DND-41 (cell line): ENCODE results near the gene SLC25A26.
"Not testable (repeated sequence)": the region's sequence is repeated elsewhere in the genome, so short reads cannot be mapped to it uniquely, and the experiment has no call there.

Experiments
- ATAC-seq: fragments of 200-7000 bp; cut with Tn5 transposase; 3 replicates; pipeline ENCODE4 v1.9.1; 2021; ENCODE audit warnings: low read depth; ENCODE audit not compliant: insufficient read depth
- DNase-seq: peaks from one replicate; pipeline ENCODE4 v3.0.0-alpha.2; 2020
- H2AFZ ChIP-seq: 2 replicates; pipeline ENCODE4 v1.6.0; 2012; ENCODE audit warnings: low read depth, low read length
- H3K27ac ChIP-seq: 2 replicates; pipeline ENCODE4 v1.5.1; 2012; ENCODE audit warnings: low read length, inconsistent platforms
- H3K27me3 ChIP-seq: fragments of 200-600 bp; sonication (generic); 2 replicates; pipeline ENCODE4 v1.6.0; 2012; ENCODE audit warnings: low read length, mild to moderate bottlenecking, inconsistent platforms; ENCODE audit not compliant: insufficient read depth, poor library complexity
- H3K36me3 ChIP-seq: 2 replicates; pipeline ENCODE4 v1.5.1; 2012; ENCODE audit warnings: low read length, inconsistent platforms; ENCODE audit not compliant: insufficient read depth
- H3K4me1 ChIP-seq: 2 replicates; pipeline ENCODE4 v1.5.1; 2012; ENCODE audit warnings: mild to moderate bottlenecking, low read length; ENCODE audit not compliant: insufficient read depth
- H3K4me2 ChIP-seq: 2 replicates; pipeline ENCODE4 v1.6.0; 2012; ENCODE audit warnings: mild to moderate bottlenecking, moderate library complexity, low read length, inconsistent platforms; ENCODE audit not compliant: insufficient read depth
- H3K4me3 ChIP-seq, 2 experiments: fragments of 200-600 bp in 1 of 2; shearing (Covaris generic) in 1 of 2; 2 replicates each; pipeline ENCODE4 v1.5.1; 2012 to 2016; ENCODE audit warnings: inconsistent platforms in 2 of 2, low read length in 2 of 2, mild to moderate bottlenecking in 2 of 2, low read depth in 1 of 2, moderate library complexity in 1 of 2
- H3K79me2 ChIP-seq: 2 replicates; pipeline ENCODE4 v1.6.0; 2012; ENCODE audit warnings: low read length, inconsistent platforms; ENCODE audit not compliant: insufficient read depth
- H3K9ac ChIP-seq: 2 replicates; pipeline ENCODE4 v1.6.0; 2012; ENCODE audit warnings: low read depth, mild to moderate bottlenecking, inconsistent platforms, low read length, moderate library complexity
- H3K9me3 ChIP-seq: 2 replicates; pipeline ENCODE4 v1.5.1; 2012; ENCODE audit warnings: low read length, moderate library complexity, mild to moderate bottlenecking, inconsistent platforms; ENCODE audit not compliant: insufficient read depth, severe bottlenecking
- H4K20me1 ChIP-seq: 2 replicates; pipeline ENCODE4 v1.6.0; 2012; ENCODE audit warnings: low read length; ENCODE audit not compliant: insufficient read depth
- EZH2 ChIP-seq: IDR thresholded peaks from 3 replicates; pipeline ENCODE4 v1.6.1; 2012; ENCODE audit warnings: borderline replicate concordance, low read depth, mild to moderate bottlenecking, moderate library complexity, low read length, inconsistent platforms; ENCODE audit not compliant: severe bottlenecking
- TF ChIP-seq, protein P1 (sequence below): IDR thresholded peaks from 2 replicates; pipeline ENCODE4 v1.5.1; 2012; ENCODE audit warnings: borderline replicate concordance, low read length, moderate library complexity, mild to moderate bottlenecking; ENCODE audit not compliant: poor library complexity, severe bottlenecking; ENCODE audit errors: extremely low read depth

SLC25A26 gene

DNA sequence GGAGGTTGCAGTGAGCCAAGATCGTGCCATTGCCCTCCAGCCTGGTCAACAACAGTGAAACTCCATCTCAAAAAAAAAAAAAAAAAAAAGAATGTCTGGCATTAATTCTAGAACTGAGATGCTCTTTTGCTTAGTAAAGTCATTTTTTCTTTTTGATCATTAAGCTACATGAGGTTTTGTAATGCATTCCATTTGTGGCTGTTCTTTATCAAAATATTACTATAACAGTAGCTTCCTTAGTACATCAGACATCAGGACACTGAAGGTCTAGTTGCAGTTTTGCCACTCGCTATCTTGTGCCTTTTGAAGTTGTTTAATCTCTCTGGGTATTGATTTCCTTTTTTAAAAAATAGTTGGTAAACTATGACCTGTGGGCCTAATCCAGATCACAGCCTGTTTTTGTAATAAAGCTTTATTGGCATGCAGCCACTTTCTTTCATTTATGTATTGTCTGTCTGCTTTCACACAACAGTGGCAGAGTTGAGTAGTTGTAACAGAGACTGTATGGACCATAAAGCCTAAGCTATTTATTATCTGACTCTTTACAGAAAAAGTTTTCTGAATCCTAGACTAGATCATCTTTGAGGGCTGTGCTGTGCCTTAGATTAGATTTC, 76.6 kb downstream of the SLC25A26 start:
- Histone ChIP-seq H3K9ac (no peak overlapping the region), H3K27me3 (no peaks in the 10 kb centered on the region), H3K36me3 (no peaks in the 10 kb centered on the region), H2AFZ (no peak overlapping the region), H3K4me2 (no peak overlapping the region), H3K79me2 (no peaks in the 10 kb centered on the region), H3K4me3 (no peak overlapping the region), H3K27ac (no peak overlapping the region), H3K9me3 (no peaks in the 10 kb centered on the region), H3K4me1 (peaks cover 9% of the 10 kb centered on the region), H4K20me1 (no peaks in the 10 kb centered on the region)
- TF ChIP-seq EZH2 = no peak
- TF ChIP-seq, protein P1, sequence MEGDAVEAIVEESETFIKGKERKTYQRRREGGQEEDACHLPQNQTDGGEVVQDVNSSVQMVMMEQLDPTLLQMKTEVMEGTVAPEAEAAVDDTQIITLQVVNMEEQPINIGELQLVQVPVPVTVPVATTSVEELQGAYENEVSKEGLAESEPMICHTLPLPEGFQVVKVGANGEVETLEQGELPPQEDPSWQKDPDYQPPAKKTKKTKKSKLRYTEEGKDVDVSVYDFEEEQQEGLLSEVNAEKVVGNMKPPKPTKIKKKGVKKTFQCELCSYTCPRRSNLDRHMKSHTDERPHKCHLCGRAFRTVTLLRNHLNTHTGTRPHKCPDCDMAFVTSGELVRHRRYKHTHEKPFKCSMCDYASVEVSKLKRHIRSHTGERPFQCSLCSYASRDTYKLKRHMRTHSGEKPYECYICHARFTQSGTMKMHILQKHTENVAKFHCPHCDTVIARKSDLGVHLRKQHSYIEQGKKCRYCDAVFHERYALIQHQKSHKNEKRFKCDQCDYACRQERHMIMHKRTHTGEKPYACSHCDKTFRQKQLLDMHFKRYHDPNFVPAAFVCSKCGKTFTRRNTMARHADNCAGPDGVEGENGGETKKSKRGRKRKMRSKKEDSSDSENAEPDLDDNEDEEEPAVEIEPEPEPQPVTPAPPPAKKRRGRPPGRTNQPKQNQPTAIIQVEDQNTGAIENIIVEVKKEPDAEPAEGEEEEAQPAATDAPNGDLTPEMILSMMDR = no peak
- no peak for DNase-seq
- no peak for ATAC-seq

DNA sequence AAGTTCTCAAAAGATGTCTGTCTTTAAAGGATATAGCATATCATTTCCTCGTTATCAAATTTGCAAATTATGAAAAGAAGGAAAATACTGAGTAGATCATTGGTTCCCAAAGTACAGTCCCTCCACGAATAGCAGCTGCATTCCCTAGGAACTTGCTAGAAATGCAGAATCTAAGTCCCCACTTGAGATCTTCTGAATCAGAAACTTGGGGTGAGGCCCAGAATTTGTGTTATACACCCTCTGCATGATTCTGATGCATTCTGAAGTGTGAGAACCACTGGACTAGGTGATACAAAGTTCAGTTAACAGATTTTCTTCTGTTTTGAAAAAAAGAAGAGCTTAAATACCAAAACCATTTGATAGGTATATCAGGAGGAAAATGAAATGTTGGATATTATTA, 77.1 kb downstream of the SLC25A26 start:
- no peaks in the 10 kb centered on the region for H4K20me1 ChIP-seq
- no peak overlapping the region for H3K4me2 ChIP-seq
- no peak for ATAC-seq
- H3K9ac ChIP-seq = no peak overlapping the region
- TF ChIP-seq, protein P1 = no peak
- TF ChIP-seq EZH2 = no peak
- H3K27ac ChIP-seq = no peak overlapping the region
- no peaks in the 10 kb centered on the region for H3K27me3 ChIP-seq
- H3K9me3 ChIP-seq = no peaks in the 10 kb centered on the region
- H3K79me2 ChIP-seq = no peaks in the 10 kb centered on the region
- peaks cover 14% of the 10 kb centered on the region for H3K4me1 ChIP-seq
- H3K36me3 ChIP-seq = no peaks in the 10 kb centered on the region
- H3K4me3 ChIP-seq = no peak overlapping the region
- H2AFZ ChIP-seq = no peak overlapping the region
- no peak for DNase-seq

DNA sequence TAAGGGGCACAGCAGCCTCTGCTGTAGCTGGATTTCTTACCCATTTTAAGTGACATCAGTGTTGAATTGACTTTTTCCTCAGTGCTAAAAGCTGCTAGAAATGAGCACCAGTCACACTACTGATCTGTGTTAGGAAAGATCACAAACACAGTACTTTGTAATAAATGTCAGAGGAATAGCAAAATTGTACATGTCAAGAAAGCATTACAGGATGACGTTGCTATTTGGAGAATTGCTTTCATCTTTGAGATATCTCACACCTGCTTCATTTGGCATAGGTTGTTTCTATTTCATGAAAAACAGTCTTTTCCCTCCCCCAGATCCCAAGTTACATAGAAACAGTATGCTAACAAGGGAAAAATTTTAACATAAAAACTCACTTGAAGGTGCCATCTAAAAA, 77.8 kb downstream of the SLC25A26 start:
- Histone ChIP-seq H3K79me2 (no peaks in the 10 kb centered on the region), H3K36me3 (no peaks in the 10 kb centered on the region), H3K4me1 (peaks cover 20% of the 10 kb centered on the region), H2AFZ (no peak overlapping the region), H4K20me1 (no peaks in the 10 kb centered on the region), H3K9ac (no peak overlapping the region), H3K4me2 (no peak overlapping the region), H3K27me3 (no peaks in the 10 kb centered on the region), H3K27ac (no peak overlapping the region), H3K9me3 (no peaks in the 10 kb centered on the region), H3K4me3 (no peak overlapping the region)
- TF ChIP-seq, protein P1 = no peak
- TF ChIP-seq EZH2 = no peak
- DNase-seq (no peak), ATAC-seq (peak; percentile 48; the same call in 2 of the 3 replicates)

DNA sequence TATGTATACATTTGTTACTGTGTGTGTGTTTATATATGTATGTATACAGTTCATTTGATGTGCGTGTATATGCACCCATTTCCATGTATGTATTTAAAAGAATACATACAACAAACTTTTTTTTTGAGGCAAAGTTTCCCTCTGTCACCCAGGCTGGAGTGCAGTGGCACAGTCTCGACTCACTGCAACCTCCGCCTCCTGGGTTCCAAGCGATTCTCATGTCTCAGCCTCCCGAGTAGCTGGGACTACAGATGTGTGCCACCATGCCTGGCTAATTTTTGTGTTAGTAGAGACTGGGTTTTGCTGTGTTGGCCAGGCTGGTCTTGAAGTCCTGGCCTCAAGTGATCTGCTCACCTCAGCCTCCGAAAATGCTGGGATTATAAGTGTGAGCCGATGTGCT, 78.3 kb downstream of the SLC25A26 start:
- not testable (repeated sequence) for H3K27me3 ChIP-seq

More for the DNA sequence above, 78.3 kb downstream of the SLC25A26 start:
- not testable (repeated sequence) for H3K4me3 ChIP-seq, ATAC-seq, H3K9me3 ChIP-seq, H3K27ac ChIP-seq, H3K79me2 ChIP-seq, H2AFZ ChIP-seq, H3K36me3 ChIP-seq, H3K4me2 ChIP-seq, H3K9ac ChIP-seq, DNase-seq, H4K20me1 ChIP-seq
- H3K4me1 ChIP-seq = peaks cover 24% of the 10 kb centered on the region
